Keratinocyte (primary cell): ENCODE data around the gene SAMD5. TPM values are rescaled to one million over a fixed set of nuclear protein-coding genes. Genes with fewer than 3 reads are reported as not detected.

Source experiments
- DNase-seq: peaks from one replicate; pipeline ENCODE4 v3.0.0-alpha.2; 2011; ENCODE audit warnings: low read depth, missing footprints, low spot score
- FAIRE-seq: peaks from 2 replicates; lab custom pipeline; 2011; peaks lifted over from hg19 to GRCh38; lab: Jason Lieb, UNC
- H2AFZ ChIP-seq: 2 replicates; pipeline ENCODE4 v1.6.0; 2012; ENCODE audit warnings: low read length, control low read depth, inconsistent platforms; ENCODE audit not compliant: control insufficient read depth
- H3K27ac ChIP-seq: 2 replicates; pipeline ENCODE4 v1.5.1; 2011; ENCODE audit warnings: low read length; ENCODE audit not compliant: control insufficient read depth, insufficient read depth
- H3K27me3 ChIP-seq: 3 replicates; pipeline ENCODE4 v1.6.0; 2011; ENCODE audit warnings: low read length; ENCODE audit not compliant: control insufficient read depth, insufficient read depth; ENCODE audit errors: extremely low read depth
- H3K36me3 ChIP-seq, 2 experiments: 2 replicates in 1 of 2; 3 replicates in 1 of 2; pipeline ENCODE4 v1.5.1; 2011; ENCODE audit warnings: low read length in 2 of 2, mild to moderate bottlenecking in 1 of 2; ENCODE audit not compliant: control insufficient read depth in 2 of 2, insufficient read depth in 2 of 2; ENCODE audit errors: extremely low read depth in 1 of 2
- H3K4me1 ChIP-seq: 3 replicates; pipeline ENCODE4 v1.5.1; 2011; ENCODE audit warnings: low read length; ENCODE audit not compliant: control insufficient read depth, insufficient read depth; ENCODE audit errors: extremely low read depth
- H3K4me2 ChIP-seq: 3 replicates; pipeline ENCODE4 v1.6.0; 2011; ENCODE audit warnings: low read depth, low read length; ENCODE audit not compliant: control insufficient read depth, insufficient read depth; ENCODE audit errors: extremely low read depth
- H3K4me3 ChIP-seq, 3 experiments: fragments of 200-600 bp in 1 of 3; sonication (generic) in 1 of 3; 2 replicates in 2 of 3; 3 replicates in 1 of 3; pipeline ENCODE4 v1.5.1; 2011 to 2016; ENCODE audit warnings: low read length in 3 of 3, mild to moderate bottlenecking in 3 of 3, control low read depth in 2 of 3, inconsistent platforms in 1 of 3, low read depth in 1 of 3, mixed read lengths in 1 of 3, mixed run types in 1 of 3, moderate library complexity in 1 of 3; ENCODE audit not compliant: control insufficient read depth in 2 of 3, insufficient read depth in 2 of 3; ENCODE audit errors: extremely low read depth in 1 of 3
- H3K79me2 ChIP-seq: 2 replicates; pipeline ENCODE4 v1.6.0; 2012; ENCODE audit warnings: low read length; ENCODE audit not compliant: control insufficient read depth, insufficient read depth
- H3K9ac ChIP-seq: 3 replicates; pipeline ENCODE4 v1.6.0; 2011; ENCODE audit warnings: low read length; ENCODE audit not compliant: control insufficient read depth, insufficient read depth; ENCODE audit errors: extremely low read depth
- H3K9me1 ChIP-seq: 3 replicates; pipeline ENCODE4 v1.6.0; 2011; ENCODE audit warnings: low read length; ENCODE audit not compliant: control insufficient read depth, insufficient read depth; ENCODE audit errors: extremely low read depth
- H3K9me3 ChIP-seq: 2 replicates; pipeline ENCODE4 v1.5.1; 2012; ENCODE audit warnings: low read depth, low read length; ENCODE audit not compliant: control insufficient read depth
- H4K20me1 ChIP-seq: 3 replicates; pipeline ENCODE4 v1.6.0; 2011; ENCODE audit warnings: low read length; ENCODE audit not compliant: control insufficient read depth, insufficient read depth; ENCODE audit errors: extremely low read depth
- CTCF ChIP-seq, 3 experiments: IDR thresholded peaks in 1 of 3; conservative IDR thresholded peaks in 1 of 3; optimal IDR thresholded peaks in 1 of 3; 2 replicates in 2 of 3; 3 replicates in 1 of 3; pipeline versions ENCODE3 to v1.5.1; 2011; ENCODE audit warnings: low read length in 3 of 3, mild to moderate bottlenecking in 3 of 3, moderate library complexity in 2 of 3, control low read depth in 1 of 3, inconsistent platforms in 1 of 3; ENCODE audit not compliant: insufficient read depth in 2 of 3; ENCODE audit errors: extremely low read depth in 1 of 3
- EZH2 ChIP-seq: IDR thresholded peaks from one replicate; pipeline ENCODE4 v1.6.1; 2012; ENCODE audit warnings: inconsistent platforms, mild to moderate bottlenecking, low read length, moderate library complexity
- dilution Hi-C: fragments of 300-500 bp; cut with MboI; formaldehyde crosslinking; loops from one replicate; pipeline ENCODE4 v1.7.0; 2020; ENCODE audit warnings: low sequenced_read_pairs; ENCODE audit not compliant: extremely low pct_ligation_motif_present
- polyA plus RNA-seq, 5 experiments: library from polyadenylated mRNA; depleted of rRNA in 3 of 5; stranded (reverse) in 3 of 5; stranded (forward) in 1 of 5; unstranded in 1 of 5; fragments of >200 nt; gene quantifications; 1 replicate in 1 of 5; 2 replicates in 3 of 5; 3 replicates in 1 of 5; pipeline versions ENCODE4 v1.2.1 to v1.2.3, GENCODE V29; 2011 to 2012; ENCODE audit warnings: missing spikeins in 2 of 5, low read depth in 1 of 5, low replicate concordance in 1 of 5

Gene SAMD5
- polyA plus RNA-seq, 1 donor (not counting 4 experiments of a cell fraction or from before 2014, with no cell fraction given), result 1.2 TPM

- Histone ChIP-seq H3K4me2 (no peak overlapping the region), H3K4me3 (no peak overlapping the region), H3K27ac (no peak overlapping the region), H3K9me3 (no peaks in the 10 kb centered on the region), H3K36me3 (no peaks in the 10 kb centered on the region), H3K9ac (no peak overlapping the region), H2AFZ (no peak overlapping the region), H3K4me1 (peaks cover 6% of the 10 kb centered on the region), H3K9me1 (no peaks in the 10 kb centered on the region), H3K27me3 (no peaks in the 10 kb centered on the region), H4K20me1 (no peaks in the 10 kb centered on the region), H3K79me2 (no peaks in the 10 kb centered on the region)
- FAIRE-seq (no peak), DNase-seq (no peak)
- no peak for TF ChIP-seq EZH2
- no peak for TF ChIP-seq CTCF (optimal IDR thresholded peaks at IDR 0.05 in 1 of 3, IDR thresholded peaks at IDR 0.05 in 1 of 3, conservative IDR thresholded peaks at IDR 0.05 in 1 of 3; ENCODE audit: extremely low read depth in 1 of 3, insufficient read depth in 2 of 3, low read length in 3 of 3)
- dilution Hi-C loops, result no loop called here
These were observed 6.8 kb downstream of the SAMD5 start for GRCh38 chr6:147515327-147515726.

- TF ChIP-seq CTCF (optimal IDR thresholded peaks at IDR 0.05 in 1 of 3, IDR thresholded peaks at IDR 0.05 in 1 of 3, conservative IDR thresholded peaks at IDR 0.05 in 1 of 3; ENCODE audit: extremely low read depth in 1 of 3, insufficient read depth in 2 of 3, low read length in 3 of 3) (no peak), EZH2 (no peak)
- Histone ChIP-seq H3K27ac (no peak overlapping the region), H3K9ac (no peak overlapping the region), H3K27me3 (peaks cover 3% of the 10 kb centered on the region), H3K4me1 (no peaks in the 10 kb centered on the region), H2AFZ (no peak overlapping the region), H3K9me3 (no peaks in the 10 kb centered on the region), H3K79me2 (no peaks in the 10 kb centered on the region), H3K4me2 (no peak overlapping the region), H4K20me1 (no peaks in the 10 kb centered on the region), H3K4me3 (no peak overlapping the region), H3K36me3 (no peaks in the 10 kb centered on the region), H3K9me1 (no peaks in the 10 kb centered on the region)
- FAIRE-seq, result no peak
- dilution Hi-C loops, result no loop called here
- DNase-seq, result no peak
These were observed 14.1 kb downstream of the SAMD5 start for GRCh38 chr6:147522597-147522996.
